22Rv1 (cell line): ENCODE measurements around the gene MAGI1.

Source experiments
- ZFX ChIP-seq: fragments of 450-650 bp; IDR thresholded peaks from 2 replicates; pipeline ENCODE4 v1.6.1; 2017; ENCODE audit warnings: antibody characterized with exemption, borderline replicate concordance
- TF ChIP-seq, protein P1 (sequence below): fragments of 450-650 bp; IDR thresholded peaks from 2 replicates; pipeline ENCODE4 v1.5.1; 2017; ENCODE audit warnings: mild to moderate bottlenecking

DNA sequence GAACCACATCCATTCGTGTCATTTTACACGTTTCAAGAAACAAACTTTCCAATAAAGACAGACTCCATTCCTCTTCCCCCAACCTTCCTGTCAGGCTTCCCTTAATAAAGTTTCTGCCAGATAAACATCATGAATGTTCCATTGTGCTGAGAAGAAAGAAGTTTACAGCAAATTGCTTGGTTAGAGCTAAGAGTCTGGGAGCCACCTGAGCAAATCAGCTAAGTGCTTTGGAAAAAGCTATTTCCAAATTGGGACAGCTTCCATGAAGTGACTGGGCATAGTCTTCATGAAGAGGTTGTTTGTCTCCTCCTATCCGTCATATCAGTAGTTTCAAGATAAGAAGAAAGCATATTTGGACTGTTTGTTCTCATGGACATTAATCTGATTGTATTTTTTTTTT is 77.0 kb downstream of the MAGI1 start:
- TF ChIP-seq, protein P1, sequence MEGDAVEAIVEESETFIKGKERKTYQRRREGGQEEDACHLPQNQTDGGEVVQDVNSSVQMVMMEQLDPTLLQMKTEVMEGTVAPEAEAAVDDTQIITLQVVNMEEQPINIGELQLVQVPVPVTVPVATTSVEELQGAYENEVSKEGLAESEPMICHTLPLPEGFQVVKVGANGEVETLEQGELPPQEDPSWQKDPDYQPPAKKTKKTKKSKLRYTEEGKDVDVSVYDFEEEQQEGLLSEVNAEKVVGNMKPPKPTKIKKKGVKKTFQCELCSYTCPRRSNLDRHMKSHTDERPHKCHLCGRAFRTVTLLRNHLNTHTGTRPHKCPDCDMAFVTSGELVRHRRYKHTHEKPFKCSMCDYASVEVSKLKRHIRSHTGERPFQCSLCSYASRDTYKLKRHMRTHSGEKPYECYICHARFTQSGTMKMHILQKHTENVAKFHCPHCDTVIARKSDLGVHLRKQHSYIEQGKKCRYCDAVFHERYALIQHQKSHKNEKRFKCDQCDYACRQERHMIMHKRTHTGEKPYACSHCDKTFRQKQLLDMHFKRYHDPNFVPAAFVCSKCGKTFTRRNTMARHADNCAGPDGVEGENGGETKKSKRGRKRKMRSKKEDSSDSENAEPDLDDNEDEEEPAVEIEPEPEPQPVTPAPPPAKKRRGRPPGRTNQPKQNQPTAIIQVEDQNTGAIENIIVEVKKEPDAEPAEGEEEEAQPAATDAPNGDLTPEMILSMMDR = no peak
- TF ChIP-seq ZFX = no peak
